WI38 (cell line): ENCODE results near the gene TSC22D1.

Source experiments
- H3K4me3 ChIP-seq: 2 replicates; pipeline ENCODE4 v1.5.1; 2011; ENCODE audit warnings: low read depth, mild to moderate bottlenecking, control low read depth, low read length
- CTCF ChIP-seq: IDR thresholded peaks from 2 replicates; pipeline ENCODE4 v1.5.1; 2012; ENCODE audit warnings: low read depth, mild to moderate bottlenecking, control low read depth, low read length

Gene TSC22D1

GRCh38 chr13:44549476-44549875, 26.7 kb downstream of the TSC22D1 start:
- H3K4me3 ChIP-seq = no peak overlapping the region
- TF ChIP-seq CTCF = no peak

- H3K4me3 ChIP-seq = no peak overlapping the region
- no peak for TF ChIP-seq CTCF
These were observed 30.0 kb downstream of the TSC22D1 start for GRCh38 chr13:44546164-44546563.

GRCh38 chr13:44543369-44543768, 32.8 kb downstream of the TSC22D1 start:
- H3K4me3 ChIP-seq = no peak overlapping the region
- TF ChIP-seq CTCF = no peak

- H3K4me3 ChIP-seq = no peak overlapping the region
- TF ChIP-seq CTCF = no peak
These were observed 33.8 kb downstream of the TSC22D1 start for GRCh38 chr13:44542361-44542760.

- H3K4me3 ChIP-seq = no peak overlapping the region
- TF ChIP-seq CTCF = no peak
These were observed 34.5 kb downstream of the TSC22D1 start for GRCh38 chr13:44541601-44542000.

GRCh38 chr13:44540761-44541434, 35.2 kb downstream of the TSC22D1 start:
- no peak overlapping the region for H3K4me3 ChIP-seq
- no peak for TF ChIP-seq CTCF

GRCh38 chr13:44537248-44537647, 38.9 kb downstream of the TSC22D1 start:
- no peak overlapping the region for H3K4me3 ChIP-seq
- no peak for TF ChIP-seq CTCF
